Measurements from ENCODE around the gene OTUD6A. TPM values are rescaled to one million over a fixed set of nuclear protein-coding genes. Genes with fewer than 3 reads are reported as not detected.

The OTUD6A gene
- total RNA-seq = under 1 TPM in 2 of 8 experiments, not detected in 6; 0.22 to 0.24 TPM

DNA sequence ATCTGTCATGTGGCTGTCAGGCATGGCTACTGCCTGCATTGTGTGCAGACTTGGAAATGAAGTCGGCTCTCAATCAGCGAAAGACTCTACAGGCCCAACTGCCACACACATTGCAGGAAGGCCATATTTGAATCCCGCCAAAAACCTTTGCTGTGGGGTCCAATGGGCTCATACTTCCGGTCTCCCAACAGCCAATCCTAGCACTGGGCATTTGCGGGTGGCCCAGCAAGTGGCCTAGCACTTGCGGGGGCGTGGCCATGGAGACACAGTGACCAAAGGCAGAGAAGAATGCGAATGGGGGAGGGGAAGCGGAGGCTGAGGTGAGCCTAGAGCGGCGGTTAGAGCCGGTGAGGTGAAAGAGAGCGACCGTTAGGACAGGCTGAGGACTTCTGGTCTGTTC is at the start of gene OTUD6A:
Gene OTUD6A, plus strand, starts transcription at position 382 of the 400 bp plus-strand sequence. CDS start 68 bp downstream, outside the sequence.
- H3K27ac ChIP-seq = no peak within 1 kb of the TSS
- in situ Hi-C loops (cut with MboI; ENCODE audit: low pct_unique_long_range_greater_than_20kb in 2 of 9, low sequenced_read_pairs in 9 of 9, unreplicated experiment in 9 of 9) = no loop called here
- WGBS, 10 experiments = 63 to 97% methylated on average over 5 to 10 of the region's 14 CpGs; no CpG with 5 or more reads in 8 of the 10 experiments
- H3K4me1 ChIP-seq (replicated peaks in 1 of 2) = no peaks in the 10 kb centered on the region
- H3K4me3 ChIP-seq = no peak within 1 kb of the TSS
- no peak for ATAC-seq (replicated peaks in 6 of 8)

GRCh38 chrX:70012756-70013155 is 49.5 kb upstream of the OTUD6A start:
- no peak for ATAC-seq (replicated peaks in 6 of 8)
- Histone ChIP-seq H3K27ac (no peak overlapping the region), H3K4me3 (no peak overlapping the region), H3K4me1 (replicated peaks in 1 of 2) (no peaks in the 10 kb centered on the region)
- 12 to 50% methylated on average over 2 to 3 of the region's 4 CpGs; no CpG with 5 or more reads in 8 of the 10 experiments for WGBS, 10 experiments
- in situ Hi-C loops (cut with MboI; ENCODE audit: low pct_unique_long_range_greater_than_20kb in 2 of 9, low sequenced_read_pairs in 9 of 9, unreplicated experiment in 9 of 9) = no loop called here

- 0 to 100% (median 80%) methylated on average over 1 to 5 of the region's 5 CpGs; no CpG with 5 or more reads in 5 of the 10 experiments for WGBS, 10 experiments
- in situ Hi-C loops (cut with MboI; ENCODE audit: low pct_unique_long_range_greater_than_20kb in 2 of 9, low sequenced_read_pairs in 9 of 9, unreplicated experiment in 9 of 9) = no loop called here
- ATAC-seq (replicated peaks in 6 of 8) = peak in 6 of 8 experiments; percentile 20 to 97 (median 78)
Observed at GRCh38 chrX:70013466-70014381, 48.5 kb upstream of the OTUD6A start.

DNA sequence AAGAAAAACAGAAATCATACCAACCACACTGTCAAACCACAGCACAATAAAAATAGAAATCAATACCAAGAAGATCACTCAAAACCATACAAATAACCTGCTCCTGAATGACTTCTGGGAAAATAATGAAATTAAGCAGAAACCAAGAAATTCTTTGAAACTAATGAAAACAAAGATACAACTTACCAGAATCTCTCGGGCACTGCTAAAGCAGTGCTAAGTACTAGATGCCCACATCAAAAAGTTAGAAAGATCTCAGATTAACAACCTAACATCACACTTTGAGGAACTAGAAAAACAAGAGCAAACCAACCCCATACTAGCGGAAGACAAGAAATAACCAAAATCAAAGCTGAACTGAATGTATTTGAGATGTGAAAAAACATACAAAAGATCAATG is 45.7 kb upstream of the OTUD6A start:
- Histone ChIP-seq H3K4me3 (no peak overlapping the region), H3K27ac (no peak overlapping the region), H3K4me1 (replicated peaks in 1 of 2) (no peaks in the 10 kb centered on the region)
- no peak for ATAC-seq (replicated peaks in 6 of 8)
- 62 to 100% (median 80%) methylated on average over 1 to 2 of the region's 2 CpGs; no CpG with 5 or more reads in 2 of the 10 experiments for WGBS, 10 experiments
- in situ Hi-C loops (cut with MboI; ENCODE audit: low pct_unique_long_range_greater_than_20kb in 2 of 9, low sequenced_read_pairs in 9 of 9, unreplicated experiment in 9 of 9) = no loop called here

More at GRCh38 chrX:70013466-70014381, 48.5 kb upstream of the OTUD6A start:
- Histone ChIP-seq H3K4me3 (no peak overlapping the region), H3K27ac (no peak overlapping the region), H3K4me1 (replicated peaks in 1 of 2) (no peaks in the 10 kb centered on the region)

- H3K4me3 ChIP-seq = no peak overlapping the region
- H3K4me1 ChIP-seq (replicated peaks in 1 of 2) = no peaks in the 10 kb centered on the region
- in situ Hi-C loops (cut with MboI; ENCODE audit: low pct_unique_long_range_greater_than_20kb in 2 of 9, low sequenced_read_pairs in 9 of 9, unreplicated experiment in 9 of 9) = no loop called here
- 28 to 100% (median 74%) methylated on average over 1 to 4 of the region's 4 CpGs; no CpG with 5 or more reads in 7 of the 10 experiments for WGBS, 10 experiments
- no peak for ATAC-seq (replicated peaks in 6 of 8)
- H3K27ac ChIP-seq = no peak overlapping the region
Observed at GRCh38 chrX:70022616-70023015, 39.6 kb upstream of the OTUD6A start.

DNA sequence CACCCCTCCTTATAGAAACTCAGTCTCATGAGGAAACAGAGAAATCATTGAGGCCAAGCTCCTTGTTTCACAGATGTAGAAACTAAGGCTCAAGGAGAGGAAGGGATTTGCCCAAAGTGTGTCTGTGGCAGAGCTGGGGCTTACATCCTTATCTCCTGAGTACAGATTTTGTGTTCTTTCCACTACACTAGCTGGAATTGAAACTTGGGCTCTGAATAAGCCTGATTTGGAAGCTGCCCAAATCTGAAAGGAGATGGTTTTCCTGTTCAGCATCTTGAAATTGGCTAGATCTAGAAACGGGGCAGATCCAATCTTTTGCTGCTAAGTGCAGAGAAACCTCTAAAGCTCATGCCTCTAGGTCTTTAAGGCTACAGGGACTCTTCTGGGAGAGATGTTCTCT is 36.8 kb upstream of the OTUD6A start:
- 29 to 50% methylated on average over 1 of the region's 1 CpG; no CpG with 5 or more reads in 8 of the 10 experiments for WGBS, 10 experiments
- no peak overlapping the region for H3K4me3 ChIP-seq
- in situ Hi-C loops (cut with MboI; ENCODE audit: low pct_unique_long_range_greater_than_20kb in 2 of 9, low sequenced_read_pairs in 9 of 9, unreplicated experiment in 9 of 9) = loop anchor here in 2 of 9 experiments (25.0 kb wide), 1 partner anchor 488 kb away; no protein-coding TSS in a partner anchor
- no peak overlapping the region for H3K27ac ChIP-seq
- H3K4me1 ChIP-seq (replicated peaks in 1 of 2) = no peaks in the 10 kb centered on the region
- ATAC-seq (replicated peaks in 6 of 8) = no peak

DNA sequence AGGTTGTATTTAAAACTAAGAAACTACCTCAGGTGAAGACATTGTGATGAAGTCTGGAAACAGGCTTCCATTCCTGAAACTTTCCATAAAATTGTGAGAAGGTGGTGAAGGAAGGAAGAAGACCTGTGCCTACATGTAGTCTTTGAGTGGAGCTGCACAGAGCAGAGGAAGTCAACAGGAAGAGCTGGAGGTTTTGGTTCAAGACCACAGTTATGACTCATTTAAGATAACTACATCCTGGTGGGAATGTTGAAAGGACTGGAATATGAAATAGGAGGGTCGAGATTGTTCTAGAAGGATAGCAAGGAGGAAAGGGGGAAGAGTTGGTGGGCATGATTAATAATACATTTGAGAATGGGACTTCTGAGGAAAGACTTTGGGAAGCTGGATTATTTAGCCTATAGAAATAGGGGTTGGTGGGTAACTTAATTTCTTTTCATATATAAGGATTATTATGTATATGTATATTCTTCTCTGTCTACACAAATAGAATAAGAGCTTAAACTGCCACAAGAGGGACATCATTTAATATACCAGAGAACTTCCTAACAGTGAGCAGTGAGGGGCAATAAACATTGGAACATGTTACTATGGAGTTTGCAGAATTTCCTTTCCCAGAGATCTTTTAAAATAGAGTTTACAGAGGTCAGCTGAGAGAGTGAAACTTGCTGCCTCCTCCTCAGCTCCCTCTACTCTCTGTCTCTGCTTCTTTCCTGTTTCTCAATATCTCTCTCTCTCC is 36.0 kb upstream of the OTUD6A start:
- 0 to 83% (median 20%) methylated on average over 1 of the region's 1 CpG; no CpG with 5 or more reads in 5 of the 10 experiments for WGBS, 10 experiments
- in situ Hi-C loops (cut with MboI; ENCODE audit: low pct_unique_long_range_greater_than_20kb in 2 of 9, low sequenced_read_pairs in 9 of 9, unreplicated experiment in 9 of 9) = loop anchor here in 2 of 9 experiments (25.0 kb wide), 1 partner anchor 489 kb away; no protein-coding TSS in a partner anchor

DNA sequence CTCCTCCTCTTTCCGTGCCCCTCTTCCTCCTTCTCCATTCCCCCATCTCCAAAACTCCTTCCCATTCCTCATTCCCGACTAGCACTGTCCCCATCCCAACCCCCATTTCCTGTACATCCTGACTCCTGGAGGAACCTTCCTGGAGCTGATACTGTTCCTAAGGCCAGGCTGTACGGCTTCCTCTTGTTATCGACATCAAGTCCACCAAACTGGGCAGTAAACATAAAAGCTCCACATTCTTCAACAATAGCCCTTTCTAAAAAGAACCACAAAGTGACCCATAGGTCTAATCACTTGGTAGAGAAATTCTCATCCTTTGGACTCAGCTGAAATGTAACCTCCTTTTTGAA is 35.4 kb upstream of the OTUD6A start:
- H3K4me3 ChIP-seq = no peak overlapping the region
- no peak overlapping the region for H3K27ac ChIP-seq
- WGBS, 10 experiments = 33 to 80% (median 62%) methylated on average over 1 to 3 of the region's 4 CpGs; no CpG with 5 or more reads in 6 of the 10 experiments
- H3K4me1 ChIP-seq (replicated peaks in 1 of 2) = no peaks in the 10 kb centered on the region
- no peak for ATAC-seq (replicated peaks in 6 of 8)
- in situ Hi-C loops (cut with MboI; ENCODE audit: low pct_unique_long_range_greater_than_20kb in 2 of 9, low sequenced_read_pairs in 9 of 9, unreplicated experiment in 9 of 9) = loop anchor here in 2 of 9 experiments (25.0 kb wide), 1 partner anchor 490 kb away; no protein-coding TSS in a partner anchor

More for the DNA sequence above, 36.0 kb upstream of the OTUD6A start:
- no peak overlapping the region for H3K27ac ChIP-seq
- H3K4me3 ChIP-seq = no peak overlapping the region
- H3K4me1 ChIP-seq (replicated peaks in 1 of 2) = no peaks in the 10 kb centered on the region
- ATAC-seq (replicated peaks in 6 of 8) = no peak

- H3K27ac ChIP-seq = no peak overlapping the region
- no peaks in the 10 kb centered on the region for H3K4me1 ChIP-seq (replicated peaks in 1 of 2)
- 0 to 30% (median 0%) methylated on average over 1 to 2 of the region's 4 CpGs; no CpG with 5 or more reads in 7 of the 10 experiments for WGBS, 10 experiments
- no peak overlapping the region for H3K4me3 ChIP-seq
- in situ Hi-C loops (cut with MboI; ENCODE audit: low pct_unique_long_range_greater_than_20kb in 2 of 9, low sequenced_read_pairs in 9 of 9, unreplicated experiment in 9 of 9) = loop anchor here in 2 of 9 experiments (10.0 to 25.0 kb wide), 2 partner anchors 65 to 493 kb away; no protein-coding TSS in a partner anchor
- peak in 3 of 8 experiments; percentile 38 to 85 (median 60) for ATAC-seq (replicated peaks in 6 of 8)
Observed at GRCh38 chrX:70029863-70030262, 32.4 kb upstream of the OTUD6A start.

- Histone ChIP-seq H3K4me3 (no peak overlapping the region), H3K4me1 (replicated peaks in 1 of 2) (no peaks in the 10 kb centered on the region), H3K27ac (no peak overlapping the region)
- 0 to 22% (median 17%) methylated on average over 1 to 2 of the region's 4 CpGs; no CpG with 5 or more reads in 7 of the 10 experiments for WGBS, 10 experiments
- in situ Hi-C loops (cut with MboI; ENCODE audit: low pct_unique_long_range_greater_than_20kb in 2 of 9, low sequenced_read_pairs in 9 of 9, unreplicated experiment in 9 of 9) = loop anchor here in 2 of 9 experiments (10.0 to 25.0 kb wide), 2 partner anchors 64 to 493 kb away; no protein-coding TSS in a partner anchor
- peak; percentile 43 to 77 (median 67) for ATAC-seq (replicated peaks in 6 of 8)
Observed at GRCh38 chrX:70030301-70030767, 31.9 kb upstream of the OTUD6A start.

- WGBS, 10 experiments = 13 to 80% methylated on average over 1 to 2 of the region's 2 CpGs; no CpG with 5 or more reads in 8 of the 10 experiments
Observed at GRCh38 chrX:70032792-70033191, 29.5 kb upstream of the OTUD6A start.

DNA sequence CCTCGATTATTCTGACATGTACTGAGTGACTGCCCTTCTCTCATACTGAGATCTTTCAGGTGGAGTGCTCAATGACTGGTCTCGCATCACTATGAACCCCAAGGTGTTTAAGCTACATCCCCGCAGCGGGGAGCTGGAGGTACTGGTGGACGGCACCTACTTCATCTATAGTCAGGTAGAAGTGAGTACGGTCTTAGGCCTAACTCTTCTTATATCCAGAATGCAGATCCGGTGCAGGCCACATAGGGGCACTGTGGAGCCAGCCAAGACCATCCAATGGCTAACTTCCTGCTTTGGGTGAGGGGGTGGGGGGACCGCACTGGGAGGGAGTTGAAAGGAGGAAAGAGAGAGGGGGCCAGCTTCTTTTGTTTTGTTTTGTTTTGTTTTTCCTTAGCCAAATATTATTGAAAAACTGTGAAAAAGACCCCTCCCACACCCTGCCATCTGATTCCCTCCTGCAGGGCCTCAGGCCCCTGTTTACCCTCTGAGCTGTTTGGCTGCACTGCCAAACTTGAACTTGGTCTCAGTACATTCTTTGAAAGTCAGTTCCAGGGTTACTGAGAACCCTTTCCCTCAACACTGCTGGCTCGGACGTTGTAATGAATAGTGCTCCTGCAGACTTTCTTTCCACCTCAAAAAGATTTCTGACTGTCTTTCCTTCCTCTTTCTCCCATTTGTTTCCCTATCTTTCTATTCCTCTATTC is 28.8 kb upstream of the OTUD6A start:
- in situ Hi-C loops (cut with MboI; ENCODE audit: low pct_unique_long_range_greater_than_20kb in 2 of 9, low sequenced_read_pairs in 9 of 9, unreplicated experiment in 9 of 9) = loop anchor here in 2 of 9 experiments (10.0 to 25.0 kb wide), 2 partner anchors 61 to 496 kb away; no protein-coding TSS in a partner anchor
- 30 to 100% (median 47%) methylated on average over 1 to 5 of the region's 10 CpGs; no CpG with 5 or more reads in 7 of the 10 experiments for WGBS, 10 experiments
- peak in 4 of 8 experiments; percentile 23 to 75 (median 53) for ATAC-seq (replicated peaks in 6 of 8)
- Histone ChIP-seq H3K27ac (no peak overlapping the region), H3K4me1 (replicated peaks in 1 of 2) (no peaks in the 10 kb centered on the region), H3K4me3 (no peak overlapping the region)

More at GRCh38 chrX:70032792-70033191, 29.5 kb upstream of the OTUD6A start:
- no peaks in the 10 kb centered on the region for H3K4me1 ChIP-seq (replicated peaks in 1 of 2)
- no peak overlapping the region for H3K27ac ChIP-seq
- peak in 1 of 8 experiments; percentile 47 for ATAC-seq (replicated peaks in 6 of 8)
- in situ Hi-C loops (cut with MboI; ENCODE audit: low pct_unique_long_range_greater_than_20kb in 2 of 9, low sequenced_read_pairs in 9 of 9, unreplicated experiment in 9 of 9) = loop anchor here in 2 of 9 experiments (10.0 to 25.0 kb wide), 2 partner anchors 62 to 495 kb away; no protein-coding TSS in a partner anchor
- no peak overlapping the region for H3K4me3 ChIP-seq

Measured in motor neuron (in vitro differentiated cells).